WTC11 (cell line): ENCODE measurements around the gene CISH. TPM values are rescaled to one million over a fixed set of nuclear protein-coding genes. Genes with fewer than 3 reads are reported as not detected.

Source experiments
- ATAC-seq: fragments of 200-7000 bp; cut with Tn5 transposase; 2 replicates; pipeline ENCODE4 v1.10.0; 2021; ENCODE audit warnings: mild to moderate bottlenecking, moderate library complexity
- CTCF ChIA-PET: fragments of 300-600 bp; sonication (Branson Sonifier 250); formaldehyde crosslinking; loops from one replicate; lab custom pipeline; 2021; ENCODE audit warnings: antibody characterized with exemption; lab: Charles Lee
- POLR2A ChIA-PET: fragments of 350-600 bp; sonication (Branson Sonifier 250); formaldehyde crosslinking; loops from one replicate; lab custom pipeline; 2021; ENCODE audit warnings: antibody characterized with exemption; lab: Charles Lee
- DNase-seq: peaks from one replicate; pipeline ENCODE4 v3.0.0; 2021; ENCODE audit warnings: low spot score
- H3K27ac Mint-ChIP-seq: 2 replicates; pipeline ENCODE4 v1.8.0; 2021; ENCODE audit warnings: mixed read lengths
- H3K27me3 Mint-ChIP-seq: 2 replicates; pipeline ENCODE4 v1.8.0; 2021; ENCODE audit warnings: low read depth, mild to moderate bottlenecking, moderate library complexity, mixed read lengths
- H3K36me3 Mint-ChIP-seq: 2 replicates; pipeline ENCODE4 v1.8.0; 2021; ENCODE audit warnings: mixed read lengths
- H3K4me1 Mint-ChIP-seq: 2 replicates; pipeline ENCODE4 v1.8.0; 2022; ENCODE audit warnings: mixed read lengths
- H3K4me3 Mint-ChIP-seq: 2 replicates; pipeline ENCODE4 v1.8.0; 2021; ENCODE audit warnings: mild to moderate bottlenecking, moderate library complexity, mixed read lengths
- H3K9me3 Mint-ChIP-seq: 2 replicates; pipeline ENCODE4 v1.8.0; 2021; ENCODE audit warnings: mixed read lengths
- FOXK1 ChIP-seq: sonication (generic); formaldehyde crosslinking; IDR thresholded peaks from 2 replicates; pipeline ENCODE4 v1.8.0; 2022; ENCODE audit warnings: mild to moderate bottlenecking, moderate library complexity, missing genetic modification reagents
- FOXP1 ChIP-seq: sonication (generic); formaldehyde crosslinking; IDR thresholded peaks from 2 replicates; pipeline ENCODE4 v1.8.0; 2022; ENCODE audit warnings: missing genetic modification reagents, mild to moderate bottlenecking, moderate library complexity, borderline replicate concordance
- GABPB1 ChIP-seq: sonication (generic); formaldehyde crosslinking; IDR thresholded peaks from 2 replicates; pipeline ENCODE4 v1.8.1; 2023; ENCODE audit warnings: mild to moderate bottlenecking, missing genetic modification reagents
- NR1H2 ChIP-seq: sonication (generic); formaldehyde crosslinking; IDR thresholded peaks from 2 replicates; pipeline ENCODE4 v1.9.0; 2021; ENCODE audit warnings: mild to moderate bottlenecking, moderate library complexity, missing genetic modification reagents
- NR2C2 ChIP-seq: sonication (generic); formaldehyde crosslinking; IDR thresholded peaks from 2 replicates; pipeline ENCODE4 v1.8.0; 2022; ENCODE audit warnings: mild to moderate bottlenecking, missing genetic modification reagents
- ZNF317 ChIP-seq: sonication (generic); formaldehyde crosslinking; IDR thresholded peaks from 2 replicates; pipeline ENCODE4 v1.8.1; 2023; ENCODE audit warnings: low read depth, mild to moderate bottlenecking, moderate library complexity, missing genetic modification reagents, borderline replicate concordance
- ZNF671 ChIP-seq: fragments of 250-450 bp; sonication (Bioruptor Pico); IDR thresholded peaks from 2 replicates; pipeline ENCODE4 v1.8.0; 2021; ENCODE audit warnings: mild to moderate bottlenecking
- total RNA-seq: library from RNA; stranded (reverse); gene quantifications from 3 replicates; pipeline ENCODE4 v1.2.3, GENCODE V29; 2021
- TF ChIP-seq, protein P1 (sequence below): fragments of 250-450 bp; sonication (Bioruptor Pico); IDR thresholded peaks from 2 replicates; pipeline ENCODE4 v1.9.0; 2021; ENCODE audit warnings: mild to moderate bottlenecking, borderline replicate concordance
- TF ChIP-seq, protein P2 (sequence below): sonication (generic); formaldehyde crosslinking; IDR thresholded peaks from 2 replicates; pipeline ENCODE4 v1.8.1; 2022; ENCODE audit warnings: low read depth, mild to moderate bottlenecking, moderate library complexity, missing genetic modification reagents, borderline replicate concordance
- TF ChIP-seq, protein P3 (sequence below): sonication (generic); formaldehyde crosslinking; IDR thresholded peaks from 2 replicates; pipeline ENCODE4 v1.8.1; 2023; ENCODE audit warnings: mild to moderate bottlenecking, missing genetic modification reagents, moderate library complexity
- TF ChIP-seq, protein P4 (sequence below): sonication (generic); formaldehyde crosslinking; IDR thresholded peaks from 2 replicates; pipeline ENCODE4 v1.8.1; 2023; ENCODE audit warnings: mild to moderate bottlenecking, missing genetic modification reagents
- TF ChIP-seq, protein P5 (sequence below): sonication (generic); formaldehyde crosslinking; conservative IDR thresholded peaks from 2 replicates; pipeline ENCODE4 v1.8.1; 2023; ENCODE audit warnings: mild to moderate bottlenecking, low read depth, missing genetic modification reagents, moderate library complexity
- TF ChIP-seq, protein P6 (sequence below): sonication (generic); formaldehyde crosslinking; IDR thresholded peaks from 2 replicates; pipeline ENCODE4 v1.8.0; 2023; ENCODE audit warnings: missing genetic modification reagents
- TF ChIP-seq, protein P7 (sequence below): sonication (generic); formaldehyde crosslinking; IDR thresholded peaks from 2 replicates; pipeline ENCODE4 v1.8.0; 2022; ENCODE audit warnings: mild to moderate bottlenecking, missing genetic modification reagents

CISH gene
- total RNA-seq, 1 experiment from 2014 or later = 2.4 TPM

DNA sequence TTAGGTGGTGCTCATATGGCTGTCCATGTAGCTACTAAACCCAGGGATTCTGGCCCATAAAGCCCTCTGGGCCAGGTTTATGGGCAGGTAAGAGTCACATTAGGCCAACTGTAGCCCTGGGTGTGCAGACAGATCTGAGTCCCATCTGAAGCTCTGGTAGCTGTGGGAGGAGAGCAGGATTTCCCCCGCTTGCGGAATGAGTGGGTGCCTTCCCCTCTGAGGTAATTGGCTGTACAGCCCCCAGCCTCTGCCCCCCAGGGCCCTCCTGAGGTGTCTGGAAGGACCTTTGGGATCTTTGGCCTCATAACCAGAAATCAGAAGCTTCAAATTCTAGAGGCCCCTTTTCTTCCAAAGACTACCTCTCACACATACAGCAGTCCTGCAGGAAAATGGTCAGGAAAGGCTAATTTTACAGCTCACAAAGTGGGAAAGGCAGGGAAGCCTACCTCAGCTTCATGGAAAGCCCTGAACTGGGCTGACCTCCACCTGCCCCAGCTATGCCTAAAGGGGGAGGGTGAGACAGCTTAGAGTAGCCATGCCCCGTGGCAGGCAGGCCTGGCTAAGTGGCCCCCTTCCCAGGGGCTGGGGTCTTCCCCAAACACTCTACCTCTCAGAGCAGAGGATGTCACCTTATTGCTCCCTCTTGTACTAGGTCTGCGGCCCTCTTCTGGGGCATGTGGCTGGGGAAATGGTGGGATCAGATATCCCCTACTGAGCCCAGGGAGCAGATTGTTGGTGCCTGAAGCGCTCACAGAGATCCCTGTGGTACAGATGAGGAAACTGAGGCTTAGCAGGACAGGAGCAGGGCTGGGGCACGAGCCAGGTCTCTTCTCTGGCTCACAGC is 25.4 kb downstream of the CISH start:
- TF ChIP-seq, protein P1, sequence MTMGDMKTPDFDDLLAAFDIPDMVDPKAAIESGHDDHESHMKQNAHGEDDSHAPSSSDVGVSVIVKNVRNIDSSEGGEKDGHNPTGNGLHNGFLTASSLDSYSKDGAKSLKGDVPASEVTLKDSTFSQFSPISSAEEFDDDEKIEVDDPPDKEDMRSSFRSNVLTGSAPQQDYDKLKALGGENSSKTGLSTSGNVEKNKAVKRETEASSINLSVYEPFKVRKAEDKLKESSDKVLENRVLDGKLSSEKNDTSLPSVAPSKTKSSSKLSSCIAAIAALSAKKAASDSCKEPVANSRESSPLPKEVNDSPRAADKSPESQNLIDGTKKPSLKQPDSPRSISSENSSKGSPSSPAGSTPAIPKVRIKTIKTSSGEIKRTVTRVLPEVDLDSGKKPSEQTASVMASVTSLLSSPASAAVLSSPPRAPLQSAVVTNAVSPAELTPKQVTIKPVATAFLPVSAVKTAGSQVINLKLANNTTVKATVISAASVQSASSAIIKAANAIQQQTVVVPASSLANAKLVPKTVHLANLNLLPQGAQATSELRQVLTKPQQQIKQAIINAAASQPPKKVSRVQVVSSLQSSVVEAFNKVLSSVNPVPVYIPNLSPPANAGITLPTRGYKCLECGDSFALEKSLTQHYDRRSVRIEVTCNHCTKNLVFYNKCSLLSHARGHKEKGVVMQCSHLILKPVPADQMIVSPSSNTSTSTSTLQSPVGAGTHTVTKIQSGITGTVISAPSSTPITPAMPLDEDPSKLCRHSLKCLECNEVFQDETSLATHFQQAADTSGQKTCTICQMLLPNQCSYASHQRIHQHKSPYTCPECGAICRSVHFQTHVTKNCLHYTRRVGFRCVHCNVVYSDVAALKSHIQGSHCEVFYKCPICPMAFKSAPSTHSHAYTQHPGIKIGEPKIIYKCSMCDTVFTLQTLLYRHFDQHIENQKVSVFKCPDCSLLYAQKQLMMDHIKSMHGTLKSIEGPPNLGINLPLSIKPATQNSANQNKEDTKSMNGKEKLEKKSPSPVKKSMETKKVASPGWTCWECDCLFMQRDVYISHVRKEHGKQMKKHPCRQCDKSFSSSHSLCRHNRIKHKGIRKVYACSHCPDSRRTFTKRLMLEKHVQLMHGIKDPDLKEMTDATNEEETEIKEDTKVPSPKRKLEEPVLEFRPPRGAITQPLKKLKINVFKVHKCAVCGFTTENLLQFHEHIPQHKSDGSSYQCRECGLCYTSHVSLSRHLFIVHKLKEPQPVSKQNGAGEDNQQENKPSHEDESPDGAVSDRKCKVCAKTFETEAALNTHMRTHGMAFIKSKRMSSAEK = no peak
- TF ChIP-seq, protein P2, sequence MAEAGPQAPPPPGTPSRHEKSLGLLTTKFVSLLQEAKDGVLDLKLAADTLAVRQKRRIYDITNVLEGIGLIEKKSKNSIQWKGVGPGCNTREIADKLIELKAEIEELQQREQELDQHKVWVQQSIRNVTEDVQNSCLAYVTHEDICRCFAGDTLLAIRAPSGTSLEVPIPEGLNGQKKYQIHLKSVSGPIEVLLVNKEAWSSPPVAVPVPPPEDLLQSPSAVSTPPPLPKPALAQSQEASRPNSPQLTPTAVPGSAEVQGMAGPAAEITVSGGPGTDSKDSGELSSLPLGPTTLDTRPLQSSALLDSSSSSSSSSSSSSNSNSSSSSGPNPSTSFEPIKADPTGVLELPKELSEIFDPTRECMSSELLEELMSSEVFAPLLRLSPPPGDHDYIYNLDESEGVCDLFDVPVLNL (CRISPR knock-in tag) = no peak
- TF ChIP-seq FOXP1 (CRISPR knock-in tag) = no peak
- TF ChIP-seq, protein P3, sequence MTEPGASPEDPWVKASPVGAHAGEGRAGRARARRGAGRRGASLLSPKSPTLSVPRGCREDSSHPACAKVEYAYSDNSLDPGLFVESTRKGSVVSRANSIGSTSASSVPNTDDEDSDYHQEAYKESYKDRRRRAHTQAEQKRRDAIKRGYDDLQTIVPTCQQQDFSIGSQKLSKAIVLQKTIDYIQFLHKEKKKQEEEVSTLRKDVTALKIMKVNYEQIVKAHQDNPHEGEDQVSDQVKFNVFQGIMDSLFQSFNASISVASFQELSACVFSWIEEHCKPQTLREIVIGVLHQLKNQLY = no peak
- TF ChIP-seq NR1H2 (CRISPR knock-in tag) = no peak
- TF ChIP-seq ZNF317 (CRISPR knock-in tag) = no peak
- TF ChIP-seq ZNF671 = no peak
- TF ChIP-seq, protein P4, sequence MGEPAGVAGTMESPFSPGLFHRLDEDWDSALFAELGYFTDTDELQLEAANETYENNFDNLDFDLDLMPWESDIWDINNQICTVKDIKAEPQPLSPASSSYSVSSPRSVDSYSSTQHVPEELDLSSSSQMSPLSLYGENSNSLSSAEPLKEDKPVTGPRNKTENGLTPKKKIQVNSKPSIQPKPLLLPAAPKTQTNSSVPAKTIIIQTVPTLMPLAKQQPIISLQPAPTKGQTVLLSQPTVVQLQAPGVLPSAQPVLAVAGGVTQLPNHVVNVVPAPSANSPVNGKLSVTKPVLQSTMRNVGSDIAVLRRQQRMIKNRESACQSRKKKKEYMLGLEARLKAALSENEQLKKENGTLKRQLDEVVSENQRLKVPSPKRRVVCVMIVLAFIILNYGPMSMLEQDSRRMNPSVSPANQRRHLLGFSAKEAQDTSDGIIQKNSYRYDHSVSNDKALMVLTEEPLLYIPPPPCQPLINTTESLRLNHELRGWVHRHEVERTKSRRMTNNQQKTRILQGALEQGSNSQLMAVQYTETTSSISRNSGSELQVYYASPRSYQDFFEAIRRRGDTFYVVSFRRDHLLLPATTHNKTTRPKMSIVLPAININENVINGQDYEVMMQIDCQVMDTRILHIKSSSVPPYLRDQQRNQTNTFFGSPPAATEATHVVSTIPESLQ (CRISPR knock-in tag) = no peak
- no peak for TF ChIP-seq NR2C2 (CRISPR knock-in tag)
- TF ChIP-seq, protein P5, sequence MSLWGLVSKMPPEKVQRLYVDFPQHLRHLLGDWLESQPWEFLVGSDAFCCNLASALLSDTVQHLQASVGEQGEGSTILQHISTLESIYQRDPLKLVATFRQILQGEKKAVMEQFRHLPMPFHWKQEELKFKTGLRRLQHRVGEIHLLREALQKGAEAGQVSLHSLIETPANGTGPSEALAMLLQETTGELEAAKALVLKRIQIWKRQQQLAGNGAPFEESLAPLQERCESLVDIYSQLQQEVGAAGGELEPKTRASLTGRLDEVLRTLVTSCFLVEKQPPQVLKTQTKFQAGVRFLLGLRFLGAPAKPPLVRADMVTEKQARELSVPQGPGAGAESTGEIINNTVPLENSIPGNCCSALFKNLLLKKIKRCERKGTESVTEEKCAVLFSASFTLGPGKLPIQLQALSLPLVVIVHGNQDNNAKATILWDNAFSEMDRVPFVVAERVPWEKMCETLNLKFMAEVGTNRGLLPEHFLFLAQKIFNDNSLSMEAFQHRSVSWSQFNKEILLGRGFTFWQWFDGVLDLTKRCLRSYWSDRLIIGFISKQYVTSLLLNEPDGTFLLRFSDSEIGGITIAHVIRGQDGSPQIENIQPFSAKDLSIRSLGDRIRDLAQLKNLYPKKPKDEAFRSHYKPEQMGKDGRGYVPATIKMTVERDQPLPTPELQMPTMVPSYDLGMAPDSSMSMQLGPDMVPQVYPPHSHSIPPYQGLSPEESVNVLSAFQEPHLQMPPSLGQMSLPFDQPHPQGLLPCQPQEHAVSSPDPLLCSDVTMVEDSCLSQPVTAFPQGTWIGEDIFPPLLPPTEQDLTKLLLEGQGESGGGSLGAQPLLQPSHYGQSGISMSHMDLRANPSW = no peak
- TF ChIP-seq, all 79 proteins: peak for 0
- POLR2A ChIA-PET = interaction anchor here (0.5 kb wide), 1 partner anchor 39 kb away, joined by 3 read pairs; no protein-coding TSS in a partner anchor
- Mint-ChIP-seq H3K27me3 (peaks cover 3% of the 10 kb centered on the region; the same call in 1 of the 2 replicates), H3K9me3 (no peaks in the 10 kb centered on the region), H3K27ac (no peak overlapping the region), H3K36me3 (no peaks in the 10 kb centered on the region), H3K4me1 (no peaks in the 10 kb centered on the region), H3K4me3 (no peak overlapping the region)
- no peak for ATAC-seq
- CTCF ChIA-PET = interaction anchor here (1.1 to 2.8 kb wide), 5 partner anchors 13 to 67 kb away, joined by 3 to 12 read pairs (median 5); partner anchors contain the start of genes CISH and HEMK1
- no peak for DNase-seq

DNA sequence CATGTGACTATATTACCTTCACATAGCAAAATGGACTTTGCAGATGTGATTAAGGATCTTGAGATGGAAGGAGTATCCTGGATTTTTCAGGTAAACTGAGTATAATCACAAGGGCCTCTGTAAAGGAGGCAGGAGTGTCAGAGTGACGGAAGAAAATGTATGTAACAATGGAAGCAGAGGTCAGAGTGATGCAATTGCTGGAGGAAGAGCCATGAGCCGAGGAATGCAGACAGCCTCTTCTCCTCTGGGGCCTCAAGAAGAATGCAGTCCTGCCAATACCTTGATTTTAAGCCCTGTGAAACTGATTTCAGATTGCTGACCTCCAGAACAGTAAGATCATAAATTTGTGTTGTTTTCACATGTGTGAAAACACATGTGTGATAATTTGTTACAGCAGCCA is 27.2 kb downstream of the CISH start:
- ChIA-PET CTCF (no interaction called here), POLR2A (no interaction called here)
- H3K4me1 Mint-ChIP-seq = no peaks in the 10 kb centered on the region
- H3K27me3 Mint-ChIP-seq = peaks cover 3% of the 10 kb centered on the region; the same call in 1 of the 2 replicates
- ATAC-seq (no peak), DNase-seq (no peak)
- H3K36me3 Mint-ChIP-seq = no peaks in the 10 kb centered on the region
- TF ChIP-seq ZNF671 (no peak), GABPB1 (CRISPR knock-in tag) (peak; percentile 73), FOXK1 (no peak)
- TF ChIP-seq, protein P6, sequence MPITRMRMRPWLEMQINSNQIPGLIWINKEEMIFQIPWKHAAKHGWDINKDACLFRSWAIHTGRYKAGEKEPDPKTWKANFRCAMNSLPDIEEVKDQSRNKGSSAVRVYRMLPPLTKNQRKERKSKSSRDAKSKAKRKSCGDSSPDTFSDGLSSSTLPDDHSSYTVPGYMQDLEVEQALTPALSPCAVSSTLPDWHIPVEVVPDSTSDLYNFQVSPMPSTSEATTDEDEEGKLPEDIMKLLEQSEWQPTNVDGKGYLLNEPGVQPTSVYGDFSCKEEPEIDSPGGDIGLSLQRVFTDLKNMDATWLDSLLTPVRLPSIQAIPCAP (CRISPR knock-in tag) = no peak
- TF ChIP-seq, protein P7, sequence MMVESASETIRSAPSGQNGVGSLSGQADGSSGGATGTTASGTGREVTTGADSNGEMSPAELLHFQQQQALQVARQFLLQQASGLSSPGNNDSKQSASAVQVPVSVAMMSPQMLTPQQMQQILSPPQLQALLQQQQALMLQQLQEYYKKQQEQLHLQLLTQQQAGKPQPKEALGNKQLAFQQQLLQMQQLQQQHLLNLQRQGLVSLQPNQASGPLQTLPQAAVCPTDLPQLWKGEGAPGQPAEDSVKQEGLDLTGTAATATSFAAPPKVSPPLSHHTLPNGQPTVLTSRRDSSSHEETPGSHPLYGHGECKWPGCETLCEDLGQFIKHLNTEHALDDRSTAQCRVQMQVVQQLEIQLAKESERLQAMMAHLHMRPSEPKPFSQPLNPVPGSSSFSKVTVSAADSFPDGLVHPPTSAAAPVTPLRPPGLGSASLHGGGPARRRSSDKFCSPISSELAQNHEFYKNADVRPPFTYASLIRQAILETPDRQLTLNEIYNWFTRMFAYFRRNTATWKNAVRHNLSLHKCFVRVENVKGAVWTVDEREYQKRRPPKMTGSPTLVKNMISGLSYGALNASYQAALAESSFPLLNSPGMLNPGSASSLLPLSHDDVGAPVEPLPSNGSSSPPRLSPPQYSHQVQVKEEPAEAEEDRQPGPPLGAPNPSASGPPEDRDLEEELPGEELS (CRISPR knock-in tag) = no peak
- no peak overlapping the region for H3K4me3 Mint-ChIP-seq
- H3K9me3 Mint-ChIP-seq = no peaks in the 10 kb centered on the region
- peak overlapping the region; percentile 10; the same call in 1 of the 2 replicates for H3K27ac Mint-ChIP-seq
